Gastroesophageal sphincter (tissue), 3 donors: ENCODE data around the gene PSMC1.

Experiments
- EP300 ChIP-seq: sonication (generic); formaldehyde crosslinking; IDR thresholded peaks from one replicate; pipeline ENCODE4 v1.6.1; 2017; ENCODE audit warnings: antibody characterized with exemption, mild to moderate bottlenecking
- TF ChIP-seq, protein P1 (sequence below), 4 experiments: fragments of 200-600 bp in 2 of 4; fragments of 450-650 bp in 2 of 4; sonication (generic) in 1 of 4; IDR thresholded peaks; one replicate each; pipeline ENCODE4 v1.5.1; 2017 to 2019; ENCODE audit warnings: antibody characterized with exemption in 4 of 4, mild to moderate bottlenecking in 2 of 4, moderate library complexity in 2 of 4

DNA sequence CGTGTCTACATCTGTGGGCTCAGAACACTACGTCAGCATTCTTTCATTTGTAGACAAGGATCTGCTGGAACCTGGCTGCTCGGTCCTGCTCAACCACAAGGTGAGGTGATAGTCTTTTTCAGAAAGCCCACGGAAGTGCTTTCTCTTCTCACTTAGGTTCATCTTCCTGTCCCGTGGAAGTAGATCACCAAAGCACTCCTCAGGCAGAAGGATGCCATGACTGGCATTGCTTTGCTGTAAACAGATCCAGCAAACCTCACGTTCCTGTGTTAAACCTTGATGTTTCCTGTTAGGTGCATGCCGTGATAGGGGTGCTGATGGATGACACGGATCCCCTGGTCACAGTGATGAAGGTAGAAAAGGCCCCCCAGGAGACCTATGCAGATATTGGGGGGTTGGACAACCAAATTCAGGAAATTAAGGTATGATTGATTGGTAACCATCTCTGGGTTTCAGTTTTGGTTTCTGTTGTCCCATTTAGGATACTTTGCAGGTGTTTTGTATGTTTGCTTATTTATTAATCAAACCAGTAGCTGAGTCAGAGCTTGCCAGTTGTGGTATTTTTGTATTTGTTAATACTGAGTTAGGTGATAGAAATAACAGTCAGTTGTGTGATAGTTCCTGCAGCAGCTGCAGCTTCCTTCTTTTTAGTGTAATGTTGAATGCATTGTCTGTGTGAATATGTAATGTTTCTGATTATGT is 7.5 kb downstream of the PSMC1 start:
- TF ChIP-seq, protein P1, sequence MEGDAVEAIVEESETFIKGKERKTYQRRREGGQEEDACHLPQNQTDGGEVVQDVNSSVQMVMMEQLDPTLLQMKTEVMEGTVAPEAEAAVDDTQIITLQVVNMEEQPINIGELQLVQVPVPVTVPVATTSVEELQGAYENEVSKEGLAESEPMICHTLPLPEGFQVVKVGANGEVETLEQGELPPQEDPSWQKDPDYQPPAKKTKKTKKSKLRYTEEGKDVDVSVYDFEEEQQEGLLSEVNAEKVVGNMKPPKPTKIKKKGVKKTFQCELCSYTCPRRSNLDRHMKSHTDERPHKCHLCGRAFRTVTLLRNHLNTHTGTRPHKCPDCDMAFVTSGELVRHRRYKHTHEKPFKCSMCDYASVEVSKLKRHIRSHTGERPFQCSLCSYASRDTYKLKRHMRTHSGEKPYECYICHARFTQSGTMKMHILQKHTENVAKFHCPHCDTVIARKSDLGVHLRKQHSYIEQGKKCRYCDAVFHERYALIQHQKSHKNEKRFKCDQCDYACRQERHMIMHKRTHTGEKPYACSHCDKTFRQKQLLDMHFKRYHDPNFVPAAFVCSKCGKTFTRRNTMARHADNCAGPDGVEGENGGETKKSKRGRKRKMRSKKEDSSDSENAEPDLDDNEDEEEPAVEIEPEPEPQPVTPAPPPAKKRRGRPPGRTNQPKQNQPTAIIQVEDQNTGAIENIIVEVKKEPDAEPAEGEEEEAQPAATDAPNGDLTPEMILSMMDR (IDR thresholded peaks at IDR 0.05), result no peak
- no peak for TF ChIP-seq EP300
